Effector CD4-positive, alpha-beta T cell (primary cell): ENCODE data around the gene FAF2.
A peak's percentile ranks its signal among the peaks of the same experiment; 100 is the strongest.

ENCODE experiments used
- DNase-seq: peaks from one replicate; pipeline ENCODE4 v3.0.0-alpha.2; 2020

The FAF2 gene

DNA sequence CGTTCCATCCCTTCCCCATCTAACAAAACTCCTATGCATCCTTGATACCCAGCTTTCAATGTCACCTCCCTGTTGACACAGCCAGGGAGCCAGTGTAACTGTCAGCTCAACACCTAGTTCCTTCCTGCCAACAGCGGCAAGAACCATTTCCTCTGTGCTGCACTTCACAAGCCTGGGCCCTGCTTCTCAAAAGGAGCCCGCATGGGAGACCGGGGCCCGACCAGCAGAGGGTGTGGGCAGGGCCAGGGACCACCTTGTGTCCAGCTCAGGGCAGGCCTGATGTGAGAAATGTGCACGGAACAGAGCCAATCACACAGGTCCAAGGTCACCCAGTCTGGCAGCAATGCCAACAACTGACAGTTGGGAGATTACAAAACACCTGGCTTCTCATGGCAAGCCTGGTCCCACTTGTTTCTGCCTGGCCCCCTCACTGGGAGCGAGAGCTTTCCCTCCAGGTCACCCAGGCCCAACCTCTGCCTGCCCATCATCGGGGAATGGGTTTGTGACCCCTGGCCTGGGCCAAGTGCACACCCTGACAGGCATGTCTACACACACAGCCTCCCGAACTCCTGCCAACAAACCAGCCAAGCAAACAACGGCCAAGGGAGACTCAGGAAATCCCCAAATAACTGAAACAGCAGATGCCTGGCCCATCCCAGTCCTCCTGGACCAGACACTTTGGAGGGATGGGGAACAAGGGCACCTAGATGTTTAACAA is 85.9 kb downstream of the FAF2 start:
- DNase-seq, result peak; percentile 54

DNA sequence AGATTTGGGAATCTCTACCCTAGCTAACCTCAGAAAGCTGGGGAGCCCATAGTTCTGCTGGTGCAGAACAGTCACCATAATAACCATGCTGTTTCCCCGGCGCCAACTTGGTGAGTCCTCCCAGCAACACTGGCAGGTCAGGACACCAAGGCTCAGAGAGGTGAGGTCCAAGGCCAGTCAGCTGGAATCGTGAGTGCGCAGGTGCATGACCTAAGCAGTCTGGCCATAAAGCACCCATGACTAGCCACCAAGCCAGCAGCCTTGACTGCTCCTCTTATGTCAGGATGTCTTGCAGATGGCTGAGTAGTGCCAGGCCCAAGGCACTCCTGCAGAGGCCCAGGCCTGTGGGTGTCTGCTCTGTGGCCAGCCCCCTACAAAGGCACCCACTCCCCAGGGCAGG is 86.5 kb downstream of the FAF2 start:
- DNase-seq, result no peak

DNA sequence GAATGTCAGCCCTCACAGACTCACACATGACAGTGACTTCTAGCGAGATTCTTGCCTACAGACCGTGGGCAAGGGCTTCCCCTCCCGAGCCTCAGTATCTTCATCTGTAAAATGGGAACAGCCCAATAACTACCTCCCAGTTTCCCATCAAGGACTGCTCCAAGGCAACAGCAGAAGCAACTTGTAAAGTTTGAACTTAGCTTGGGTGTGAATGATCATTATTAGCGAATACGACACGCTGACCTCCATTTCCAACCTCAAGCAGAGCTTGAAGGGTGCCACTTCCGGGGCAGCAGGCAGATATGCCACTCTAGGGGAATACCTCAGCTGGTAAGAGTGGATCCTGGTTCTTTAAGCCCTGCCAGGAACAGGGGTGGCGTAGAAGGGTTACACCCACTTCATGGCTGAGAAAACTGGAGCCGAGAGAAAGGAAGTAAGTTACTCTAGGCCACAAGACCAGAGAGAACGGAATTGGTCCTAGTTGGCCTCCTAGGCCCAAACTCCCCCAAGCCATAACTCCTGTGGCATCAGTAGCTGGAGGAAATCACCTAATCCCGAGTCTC is 87.0 kb downstream of the FAF2 start:
- no peak for DNase-seq

- no peak for DNase-seq
Measured at GRCh38 chr5:176535664-176536131, 87.5 kb downstream of the FAF2 start.

GRCh38 chr5:176536132-176536901 is 88.1 kb downstream of the FAF2 start:
- DNase-seq, result peak; percentile 78

- peak; percentile 98 for DNase-seq
Measured at GRCh38 chr5:176536902-176537553, 88.8 kb downstream of the FAF2 start, which contains the start of gene RNF44. RNF44 (minus strand) TSS chr5:176537402; CDS start chr5:176532472, 4,930 bp downstream.

DNA sequence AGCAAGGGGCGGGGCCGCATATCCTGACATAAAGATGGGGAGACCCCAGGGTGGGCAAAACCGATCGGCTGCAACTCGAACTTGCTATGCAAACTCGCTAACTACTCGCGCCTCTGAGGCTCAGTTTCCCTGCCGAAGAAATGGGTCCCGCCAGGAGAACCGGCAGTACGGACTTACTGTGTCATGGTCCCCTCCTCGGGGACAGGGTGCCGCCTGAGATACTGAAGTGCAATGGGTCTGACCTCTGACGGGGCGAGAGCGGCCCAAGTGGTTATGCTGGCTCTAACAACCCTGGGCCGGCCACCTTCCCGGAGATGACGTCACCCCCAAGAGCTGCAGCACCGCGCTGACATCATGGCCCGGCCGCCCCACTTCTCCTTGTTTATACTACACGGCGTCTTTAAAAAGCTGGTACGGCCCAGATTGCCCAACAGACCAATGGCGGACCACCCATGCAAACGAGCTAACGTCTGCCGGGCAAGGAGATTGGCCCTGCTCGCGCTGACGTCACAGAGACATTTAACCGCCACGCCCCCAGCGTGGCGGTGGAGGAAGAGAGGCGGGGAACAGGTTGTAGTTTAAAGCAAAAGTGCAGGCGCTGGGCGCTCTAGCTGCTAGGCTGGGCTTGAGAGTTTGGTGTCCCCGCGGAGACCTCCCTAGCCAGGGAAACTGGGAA is 89.5 kb downstream of the FAF2 start:
- DNase-seq, result peak; percentile 97

DNA sequence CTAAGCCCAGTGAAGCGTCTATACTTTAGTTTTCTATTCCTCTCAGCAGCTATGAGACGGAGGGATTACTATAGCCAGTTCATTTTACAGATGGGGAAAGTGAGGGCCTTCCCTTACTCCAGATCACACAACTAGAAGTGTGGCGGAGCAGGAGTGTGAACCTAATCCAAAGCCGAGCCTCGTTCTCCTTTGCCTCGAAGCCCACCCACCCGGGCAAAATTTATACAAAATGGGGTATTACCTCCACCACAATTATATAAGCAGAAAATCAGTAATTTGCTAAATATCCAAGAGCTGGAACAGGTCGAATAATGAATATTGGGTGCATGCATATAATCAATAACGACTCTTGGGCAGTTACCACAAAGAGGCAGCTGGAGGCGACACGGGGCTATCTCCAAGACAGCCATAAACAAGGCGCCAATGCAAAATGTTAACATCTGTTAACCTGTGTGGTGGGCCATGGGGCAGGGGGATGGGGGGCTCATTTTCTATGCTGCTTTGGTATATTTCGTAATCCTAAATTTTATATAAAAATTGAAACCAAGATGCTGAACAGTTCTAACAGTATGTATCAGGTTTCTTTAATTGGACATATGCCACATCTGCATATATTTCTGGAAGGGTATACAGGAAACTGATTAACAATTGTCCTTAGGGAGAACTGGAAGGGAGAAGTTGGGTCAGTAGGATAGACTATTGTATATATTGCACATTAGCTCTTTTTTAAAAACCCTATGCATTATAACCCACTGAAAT is 90.2 kb downstream of the FAF2 start:
- no peak for DNase-seq

- DNase-seq, result no peak
Measured at GRCh38 chr5:176538989-176539384, 90.8 kb downstream of the FAF2 start.

- no peak for DNase-seq
Measured at GRCh38 chr5:176540476-176540899, 92.3 kb downstream of the FAF2 start.

GRCh38 chr5:176540956-176541337 is 92.8 kb downstream of the FAF2 start:
- DNase-seq, result no peak

- peak; percentile 60 for DNase-seq
Measured at GRCh38 chr5:176541338-176542134, 93.4 kb downstream of the FAF2 start.

DNA sequence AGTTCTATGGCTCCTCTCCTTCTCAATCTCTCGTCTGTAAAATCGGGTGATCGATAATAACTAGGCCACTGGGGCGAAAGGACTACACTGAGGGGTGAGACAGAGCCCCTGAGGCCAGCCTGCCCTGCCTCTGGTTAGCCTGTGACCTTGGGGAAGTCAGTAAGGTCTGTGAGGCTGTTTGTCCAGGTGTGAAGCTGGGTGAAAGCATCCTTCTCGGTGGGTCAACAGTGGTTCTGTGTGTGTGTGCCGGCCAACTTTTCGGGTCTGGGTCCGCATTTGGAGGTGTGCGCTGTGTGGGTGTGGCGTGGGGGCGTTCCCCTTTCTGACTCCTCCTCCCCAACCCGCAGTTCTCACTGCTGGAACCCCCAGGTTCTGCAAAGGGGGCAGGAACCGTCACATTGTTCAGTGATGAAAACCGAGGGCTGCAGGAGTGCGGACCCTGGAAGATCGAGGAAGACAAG is 94.0 kb downstream of the FAF2 start:
- peak; percentile 44 for DNase-seq

GRCh38 chr5:176542596-176543427 is 94.6 kb downstream of the FAF2 start:
- DNase-seq, result no peak

- peak; percentile 59 for DNase-seq
Measured at GRCh38 chr5:176543428-176544182, 95.4 kb downstream of the FAF2 start.

- no peak for DNase-seq
Measured at GRCh38 chr5:176545388-176545736, 97.2 kb downstream of the FAF2 start.

DNA sequence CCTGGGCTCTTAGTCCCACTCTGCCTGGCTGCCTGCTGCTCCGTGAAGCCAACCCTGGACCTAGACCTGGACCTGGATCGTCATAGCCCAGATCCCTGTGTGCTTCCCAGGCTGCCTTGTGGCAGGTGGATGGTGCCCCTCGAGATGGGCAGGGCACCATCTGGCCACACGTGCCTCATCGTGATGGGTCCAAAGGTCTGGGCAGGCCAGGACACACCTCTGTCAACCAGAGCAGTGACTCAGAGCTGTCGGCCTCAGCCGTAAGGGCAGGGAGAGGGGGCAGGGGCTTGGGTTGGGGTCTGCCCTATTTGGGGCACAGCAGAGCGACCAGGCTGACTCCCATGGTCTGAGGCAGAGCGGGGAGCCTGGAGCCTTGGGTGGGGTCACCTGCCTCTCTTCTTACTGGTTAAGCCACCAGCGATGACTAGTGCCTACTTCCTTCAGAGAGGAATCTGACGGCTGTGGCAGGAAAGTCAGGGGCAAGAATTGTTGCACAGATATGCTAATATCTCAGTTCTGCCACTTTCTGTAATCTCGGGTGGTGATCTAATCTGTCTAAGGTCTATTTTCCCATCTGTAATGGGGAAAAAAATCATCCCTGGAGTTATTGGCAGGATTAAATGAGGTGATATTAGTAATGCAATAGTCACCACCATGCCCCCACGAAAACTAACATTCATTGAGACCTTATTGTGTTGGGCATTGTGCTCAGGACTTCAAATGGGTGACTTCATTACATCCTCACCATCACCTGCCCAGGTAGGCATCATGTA is 97.7 kb downstream of the FAF2 start:
- DNase-seq, result no peak

GRCh38 chr5:176547802-176548201 is 99.6 kb downstream of the FAF2 start:
- DNase-seq, result no peak
